IMR-90 (cell line): Measurements from ENCODE around the gene CST11.

Experiments
- BHLHE40 ChIP-seq: fragments of 150-350 bp; IDR thresholded peaks from 2 replicates; pipeline ENCODE4 v1.6.1; 2016; ENCODE audit warnings: mild to moderate bottlenecking, low read depth, low read length
- CEBPB ChIP-seq: IDR thresholded peaks from 2 replicates; pipeline ENCODE4 v1.6.1; 2012; ENCODE audit warnings: low read depth, low read length, improper control_type of control experiment
- POLR2A ChIP-seq: IDR thresholded peaks from 2 replicates; pipeline ENCODE4 v1.6.1; 2012; ENCODE audit warnings: mild to moderate bottlenecking, low read depth, low read length
- USF2 ChIP-seq: fragments of 150-350 bp; IDR thresholded peaks from 2 replicates; pipeline ENCODE4 v1.6.1; 2017; ENCODE audit warnings: mild to moderate bottlenecking, antibody characterized with exemption, low read length, low read depth
- TF ChIP-seq, protein P1 (sequence below): conservative IDR thresholded peaks from 2 replicates; pipeline ENCODE4 v1.5.1; 2012; ENCODE audit warnings: mild to moderate bottlenecking, low read depth, low read length, improper control_type of control experiment

- TF ChIP-seq, protein P1, sequence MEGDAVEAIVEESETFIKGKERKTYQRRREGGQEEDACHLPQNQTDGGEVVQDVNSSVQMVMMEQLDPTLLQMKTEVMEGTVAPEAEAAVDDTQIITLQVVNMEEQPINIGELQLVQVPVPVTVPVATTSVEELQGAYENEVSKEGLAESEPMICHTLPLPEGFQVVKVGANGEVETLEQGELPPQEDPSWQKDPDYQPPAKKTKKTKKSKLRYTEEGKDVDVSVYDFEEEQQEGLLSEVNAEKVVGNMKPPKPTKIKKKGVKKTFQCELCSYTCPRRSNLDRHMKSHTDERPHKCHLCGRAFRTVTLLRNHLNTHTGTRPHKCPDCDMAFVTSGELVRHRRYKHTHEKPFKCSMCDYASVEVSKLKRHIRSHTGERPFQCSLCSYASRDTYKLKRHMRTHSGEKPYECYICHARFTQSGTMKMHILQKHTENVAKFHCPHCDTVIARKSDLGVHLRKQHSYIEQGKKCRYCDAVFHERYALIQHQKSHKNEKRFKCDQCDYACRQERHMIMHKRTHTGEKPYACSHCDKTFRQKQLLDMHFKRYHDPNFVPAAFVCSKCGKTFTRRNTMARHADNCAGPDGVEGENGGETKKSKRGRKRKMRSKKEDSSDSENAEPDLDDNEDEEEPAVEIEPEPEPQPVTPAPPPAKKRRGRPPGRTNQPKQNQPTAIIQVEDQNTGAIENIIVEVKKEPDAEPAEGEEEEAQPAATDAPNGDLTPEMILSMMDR: peak; percentile 47
- TF ChIP-seq BHLHE40: no peak
- TF ChIP-seq POLR2A: no peak
- TF ChIP-seq CEBPB: no peak
- TF ChIP-seq USF2: no peak
Measured at GRCh38 chr20:23446505-23446904, 6.2 kb downstream of the CST11 start.
